ENCODE results near the gene PERP.

Gene PERP

DNA sequence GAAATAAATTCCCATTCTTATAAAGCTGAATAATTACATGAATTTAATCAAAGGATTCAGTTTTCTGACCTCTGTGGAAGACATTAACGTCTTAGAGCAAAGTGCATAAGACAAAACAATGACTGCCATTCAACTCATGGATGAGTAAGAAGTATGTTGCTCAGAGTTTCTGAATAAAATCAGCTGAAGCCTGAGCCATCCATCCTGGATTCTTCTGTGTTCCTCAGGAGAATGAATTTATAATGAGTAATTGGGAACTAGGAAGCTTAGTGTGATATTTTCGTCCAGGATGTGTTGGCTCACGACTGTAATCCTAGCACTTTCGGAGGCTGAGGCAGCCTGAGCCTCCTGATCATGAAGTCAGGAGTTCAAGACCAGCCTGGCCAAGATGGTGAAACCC is 62.8 kb downstream of the PERP start:
- no peaks in the 10 kb centered on the region for H3K4me1 Mint-ChIP-seq (ENCODE audit: low read depth)
- H3K9me3 Mint-ChIP-seq, result no peaks in the 10 kb centered on the region
- H3K4me3 Mint-ChIP-seq, result no peak overlapping the region
- no peak overlapping the region for H3K27ac Mint-ChIP-seq
- no peaks in the 10 kb centered on the region for H3K36me3 Mint-ChIP-seq (ENCODE audit: low read depth)
- peaks cover 21% of the 10 kb centered on the region for H3K27me3 Mint-ChIP-seq (ENCODE audit: low read depth)
